Activated T-cell treated with anti-CD3 and anti-CD28 coated beads, Interleukin-2, amount 50 U/mL, for 72 hours (primary cell): ENCODE measurements around the gene IPP. TPM values are rescaled to one million over a fixed set of nuclear protein-coding genes. Genes with fewer than 3 reads are reported as not detected.
"Not testable (repeated sequence)": the region's sequence is repeated elsewhere in the genome, so short reads cannot be mapped to it uniquely, and the experiment has no call there.

Experiments used
- ATAC-seq, 2 donors: fragments of 150-1000 bp; cut with Tn5 transposase; replicated peaks in 1 of 2; 2 replicates each; pipeline ENCODE4 v1.10.0; 2021; ENCODE audit warnings: moderate library complexity in 2 of 2, mild to moderate bottlenecking in 1 of 2
- DNase-seq, 2 donors: peaks; one replicate each; pipeline ENCODE4 v3.0.0; 2021 to 2022; ENCODE audit warnings: mixed read lengths in 1 of 2
- H3K27ac Mint-ChIP-seq: one replicate; pipeline ENCODE4 v1.8.0; 2022; ENCODE audit warnings: mild to moderate bottlenecking, moderate library complexity, mixed read lengths
- H3K27me3 Mint-ChIP-seq: one replicate; pipeline ENCODE4 v1.8.0; 2022; ENCODE audit warnings: low read depth, mixed read lengths
- H3K36me3 Mint-ChIP-seq, 2 donors: one replicate each; pipeline ENCODE4 v1.8.0; 2022; ENCODE audit warnings: mixed read lengths in 2 of 2, mild to moderate bottlenecking in 1 of 2; ENCODE audit not compliant: insufficient read depth in 2 of 2
- H3K4me1 Mint-ChIP-seq: one replicate; pipeline ENCODE4 v1.8.0; 2022; ENCODE audit warnings: low read depth, mixed read lengths
- H3K4me3 Mint-ChIP-seq, 2 donors: one replicate each; pipeline ENCODE4 v1.8.0; 2022; ENCODE audit warnings: mild to moderate bottlenecking in 2 of 2, mixed read lengths in 2 of 2, moderate library complexity in 2 of 2
- H3K9me3 Mint-ChIP-seq, 2 donors: one replicate each; pipeline ENCODE4 v1.8.0; 2022; ENCODE audit warnings: mixed read lengths in 2 of 2
- total RNA-seq, 2 donors: library from RNA; stranded (reverse); gene quantifications; one replicate each; pipeline ENCODE4 v1.2.3, GENCODE V29; 2022

The IPP gene
- total RNA-seq, 2 donors from 2014 or later: 19.1 to 20.3 TPM

GRCh38 chr1:45686288-45687013, 64.0 kb downstream of the IPP start, which contains the start of gene GPBP1L1:
Gene GPBP1L1, minus strand, starts transcription at chr1:45686533. Its CDS starts 27,446 bp downstream, at chr1:45659087.
- Mint-ChIP-seq H3K36me3 (peaks cover 3 to 12% of the 10 kb centered on the region in 2 donors), H3K9me3 (no peaks in the 10 kb centered on the region)

GRCh38 chr1:45686015-45686287, 64.5 kb downstream of the IPP start:
- H3K27me3 Mint-ChIP-seq: no peaks in the 10 kb centered on the region
- peak overlapping the region; percentile 93 for H3K27ac Mint-ChIP-seq
- peaks cover 63% of the 10 kb centered on the region for H3K4me1 Mint-ChIP-seq
- H3K4me3 Mint-ChIP-seq: peak overlapping the region; percentile 96 to 100
- ATAC-seq (peak in 1 of 2 donors; percentile 2), DNase-seq (peak; percentile 69 to 70)
- peaks cover 3 to 7% of the 10 kb centered on the region in 2 donors for H3K36me3 Mint-ChIP-seq
- no peaks in the 10 kb centered on the region for H3K9me3 Mint-ChIP-seq

More at GRCh38 chr1:45686288-45687013, 64.0 kb downstream of the IPP start, which contains the start of gene GPBP1L1:
- Mint-ChIP-seq H3K4me1 (peaks cover 61% of the 10 kb centered on the region), H3K27ac (peak within 1 kb of the TSS; percentile 93), H3K27me3 (no peaks in the 10 kb centered on the region), H3K4me3 (peak within 1 kb of the TSS; percentile 96 to 100)
- DNase-seq: peak; percentile 98 to 99
- peak; percentile 72 to 75 for ATAC-seq

GRCh38 chr1:45685308-45686014, 65.0 kb downstream of the IPP start:
- H3K4me3 Mint-ChIP-seq: peak overlapping the region; percentile 96 to 100
- H3K4me1 Mint-ChIP-seq: peaks cover 63% of the 10 kb centered on the region
- H3K27ac Mint-ChIP-seq: peak overlapping the region; percentile 93
- no peaks in the 10 kb centered on the region for H3K27me3 Mint-ChIP-seq
- peaks cover 3 to 6% of the 10 kb centered on the region in 2 donors for H3K36me3 Mint-ChIP-seq
- H3K9me3 Mint-ChIP-seq: no peaks in the 10 kb centered on the region
- ATAC-seq (no peak), DNase-seq (peak in 1 of 2 donors; percentile 14)

- ATAC-seq (no peak), DNase-seq (no peak)
- Mint-ChIP-seq H3K36me3 (peaks cover 3% of the 10 kb centered on the region in 2 donors), H3K27me3 (no peaks in the 10 kb centered on the region), H3K9me3 (no peaks in the 10 kb centered on the region), H3K4me3 (peak overlapping the region; percentile 96 to 100), H3K4me1 (peaks cover 62% of the 10 kb centered on the region), H3K27ac (peak overlapping the region; percentile 93)
Measured at GRCh38 chr1:45684402-45684801, 66.1 kb downstream of the IPP start.

GRCh38 chr1:45682942-45683341, 67.5 kb downstream of the IPP start:
- no peaks in the 10 kb centered on the region for H3K27me3 Mint-ChIP-seq
- no peak for ATAC-seq
- H3K27ac Mint-ChIP-seq: peak overlapping the region; percentile 54
- H3K4me1 Mint-ChIP-seq: peaks cover 65% of the 10 kb centered on the region
- peaks cover 1 to 3% of the 10 kb centered on the region in 2 donors for H3K36me3 Mint-ChIP-seq
- H3K9me3 Mint-ChIP-seq: no peaks in the 10 kb centered on the region
- peak overlapping the region in 1 of 2 donors; percentile 39 for H3K4me3 Mint-ChIP-seq
- DNase-seq: no peak

- ATAC-seq (no peak), DNase-seq (no peak)
- peak overlapping the region; percentile 46 for H3K27ac Mint-ChIP-seq
- H3K9me3 Mint-ChIP-seq: no peaks in the 10 kb centered on the region
- H3K36me3 Mint-ChIP-seq: peaks cover 0 to 2% of the 10 kb centered on the region in 2 donors
- H3K27me3 Mint-ChIP-seq: no peaks in the 10 kb centered on the region
- peak overlapping the region in 1 of 2 donors; percentile 9 for H3K4me3 Mint-ChIP-seq
- peaks cover 80% of the 10 kb centered on the region for H3K4me1 Mint-ChIP-seq
Measured at GRCh38 chr1:45679123-45679522, 71.3 kb downstream of the IPP start.

GRCh38 chr1:45678489-45678888, 72.0 kb downstream of the IPP start:
- DNase-seq (no peak), ATAC-seq (no peak)
- Mint-ChIP-seq H3K36me3 (peaks cover 0 to 2% of the 10 kb centered on the region in 2 donors), H3K9me3 (no peaks in the 10 kb centered on the region), H3K4me1 (peaks cover 84% of the 10 kb centered on the region), H3K27ac (peak overlapping the region; percentile 46), H3K4me3 (no peak overlapping the region), H3K27me3 (no peaks in the 10 kb centered on the region)

GRCh38 chr1:45677751-45678245, 72.7 kb downstream of the IPP start:
- Mint-ChIP-seq H3K4me3 (no peak overlapping the region), H3K27me3 (no peaks in the 10 kb centered on the region)
- ATAC-seq: no peak

GRCh38 chr1:45676553-45676952, 73.9 kb downstream of the IPP start:
- peaks cover 79% of the 10 kb centered on the region for H3K4me1 Mint-ChIP-seq
- H3K9me3 Mint-ChIP-seq, H3K4me3 Mint-ChIP-seq, DNase-seq, H3K27me3 Mint-ChIP-seq, H3K27ac Mint-ChIP-seq, ATAC-seq, H3K36me3 Mint-ChIP-seq: not testable (repeated sequence)

More at GRCh38 chr1:45677751-45678245, 72.7 kb downstream of the IPP start:
- Mint-ChIP-seq H3K4me1 (peaks cover 87% of the 10 kb centered on the region), H3K9me3 (no peaks in the 10 kb centered on the region), H3K36me3 (peaks cover 0 to 2% of the 10 kb centered on the region in 2 donors), H3K27ac (no peak overlapping the region)
- DNase-seq: no peak

GRCh38 chr1:45674478-45674877, 76.0 kb downstream of the IPP start:
- peaks cover 0 to 4% of the 10 kb centered on the region in 2 donors for H3K36me3 Mint-ChIP-seq

GRCh38 chr1:45673956-45674355, 76.5 kb downstream of the IPP start:
- Mint-ChIP-seq H3K4me1 (peaks cover 74% of the 10 kb centered on the region), H3K27ac (no peak overlapping the region), H3K9me3 (no peaks in the 10 kb centered on the region), H3K27me3 (no peaks in the 10 kb centered on the region), H3K4me3 (no peak overlapping the region), H3K36me3 (peaks cover 0 to 4% of the 10 kb centered on the region in 2 donors)
- DNase-seq (no peak), ATAC-seq (no peak)

More at GRCh38 chr1:45674478-45674877, 76.0 kb downstream of the IPP start:
- Mint-ChIP-seq H3K4me1 (peaks cover 76% of the 10 kb centered on the region), H3K27me3 (no peaks in the 10 kb centered on the region), H3K9me3 (no peaks in the 10 kb centered on the region), H3K4me3 (no peak overlapping the region), H3K27ac (no peak overlapping the region)
- no peak for ATAC-seq
- DNase-seq: no peak

GRCh38 chr1:45669859-45670655, 80.4 kb downstream of the IPP start:
- ATAC-seq: no peak
- H3K36me3 Mint-ChIP-seq: peaks cover 0 to 4% of the 10 kb centered on the region in 2 donors
- peak overlapping the region; percentile 47 for H3K27ac Mint-ChIP-seq
- no peak for DNase-seq
- H3K4me1 Mint-ChIP-seq: peaks cover 62% of the 10 kb centered on the region
- no peaks in the 10 kb centered on the region for H3K27me3 Mint-ChIP-seq
- H3K4me3 Mint-ChIP-seq: no peak overlapping the region
- no peaks in the 10 kb centered on the region for H3K9me3 Mint-ChIP-seq
